GM18502 (cell line): ENCODE results near the gene KANSL3.

Source experiments
- ATAC-seq: cut with Tn5 transposase; IDR thresholded peaks from one replicate; pipeline ENCODE4 v1.9.1; 2021; ENCODE audit warnings: mild to moderate bottlenecking; ENCODE audit not compliant: unreplicated experiment, poor library complexity

Gene KANSL3

GRCh38 chr2:96616128-96616527, 22.0 kb downstream of the KANSL3 start:
- no peak for ATAC-seq

- no peak for ATAC-seq
Measured at GRCh38 chr2:96608469-96609455, 29.4 kb downstream of the KANSL3 start.

DNA sequence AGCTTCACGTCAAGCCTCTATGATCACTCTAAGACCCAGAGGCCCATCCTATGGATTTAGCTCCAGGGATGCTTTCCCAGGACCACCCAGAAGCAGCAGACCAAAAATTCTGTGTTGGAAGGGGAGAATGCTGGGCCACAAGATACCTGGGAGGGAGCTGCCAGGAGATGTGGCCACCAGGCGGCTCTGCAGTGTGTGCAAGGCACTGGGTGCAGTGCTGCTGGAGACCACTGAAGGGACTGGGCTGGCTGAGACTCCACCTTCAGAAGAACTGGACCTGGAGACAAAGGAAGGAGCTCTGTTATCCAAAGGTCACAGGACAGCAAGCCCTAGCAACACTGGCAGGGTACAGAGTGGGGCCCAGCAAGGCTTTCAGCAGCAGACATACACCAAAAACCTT, 34.0 kb downstream of the KANSL3 start:
- no peak for ATAC-seq

DNA sequence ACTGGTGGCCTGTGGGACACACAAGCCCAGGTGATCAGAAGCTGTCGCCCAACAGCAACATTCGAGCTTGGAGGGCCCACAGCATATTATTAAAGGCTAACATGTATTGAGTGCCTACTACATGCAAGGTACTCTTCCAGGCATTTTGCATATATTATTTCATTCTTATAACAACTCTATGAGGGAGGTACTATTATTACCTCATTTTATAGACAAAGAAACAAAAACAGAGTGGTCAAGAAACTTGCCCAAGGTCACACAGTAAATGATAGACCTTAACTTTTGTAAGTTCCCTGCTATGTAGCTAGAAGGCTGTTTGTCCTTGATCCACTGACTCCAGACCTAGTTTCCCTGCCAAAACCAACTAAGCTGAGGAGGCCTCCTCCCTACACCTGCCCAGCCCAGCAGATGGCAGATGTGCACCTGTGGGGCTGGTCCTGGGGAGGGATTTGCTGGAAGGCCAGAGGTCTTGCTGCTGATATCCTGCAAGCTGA, 35.7 kb downstream of the KANSL3 start:
- ATAC-seq, result no peak

DNA sequence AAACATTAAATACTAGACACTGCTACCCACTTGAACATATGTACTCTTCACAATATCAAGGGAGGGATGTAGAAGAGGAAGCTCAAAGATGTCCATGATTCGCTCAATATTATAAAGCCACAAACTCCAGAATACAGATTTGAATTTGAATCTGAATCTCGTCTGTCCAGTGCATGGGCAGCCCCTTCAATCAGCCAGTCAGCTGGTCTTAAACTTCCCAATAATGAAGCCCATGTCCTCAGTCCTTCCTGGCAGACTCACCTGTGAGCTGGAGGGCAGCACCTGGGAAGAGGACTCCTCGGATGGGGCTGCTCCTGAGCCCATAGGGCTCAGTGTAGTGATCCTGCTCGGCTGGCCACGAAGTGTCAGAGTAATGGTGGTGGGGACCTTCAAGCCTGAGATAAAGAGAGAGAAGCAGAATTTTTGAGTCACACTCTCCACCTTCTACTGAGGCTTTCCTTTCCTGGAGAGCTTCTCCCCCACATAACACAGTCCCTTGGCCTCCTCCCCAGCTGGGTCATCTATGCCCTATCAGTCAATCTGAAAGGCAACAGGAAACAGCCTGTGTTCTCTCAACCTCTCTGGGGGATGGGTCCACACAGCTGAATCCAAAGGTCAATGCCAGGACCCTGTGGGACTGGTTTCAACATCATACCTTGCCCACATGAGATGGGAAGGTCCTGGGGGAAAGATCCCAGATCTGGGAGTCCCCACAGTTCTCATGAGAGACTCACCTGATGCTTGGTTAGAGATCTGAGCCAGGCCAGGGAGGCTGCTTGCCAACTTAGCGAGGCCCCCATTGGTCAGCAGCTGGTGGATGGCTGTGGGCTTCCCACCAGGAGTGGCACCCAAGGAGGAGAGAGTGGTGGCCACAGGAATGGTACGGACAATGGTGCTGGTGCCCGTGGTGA, 36.5 kb downstream of the KANSL3 start:
- no peak for ATAC-seq

DNA sequence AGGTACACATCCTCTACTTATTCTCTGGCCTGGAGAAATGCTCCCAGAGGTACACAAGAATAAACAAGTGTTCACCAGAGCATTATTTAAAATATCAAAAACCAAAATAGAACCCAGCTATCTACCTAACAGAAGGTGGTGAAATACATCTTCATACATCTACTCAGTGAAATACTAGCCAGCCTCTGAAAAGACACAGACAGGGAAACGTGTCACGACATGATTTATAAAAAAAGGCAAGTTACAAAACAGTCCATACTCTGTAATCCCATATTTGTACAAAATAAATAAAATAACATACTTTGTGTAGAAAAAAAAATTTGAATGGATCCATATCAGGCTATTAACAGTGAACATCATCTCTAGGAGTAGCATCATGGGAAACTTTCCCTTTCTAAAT, 38.2 kb downstream of the KANSL3 start:
- ATAC-seq, result no peak

DNA sequence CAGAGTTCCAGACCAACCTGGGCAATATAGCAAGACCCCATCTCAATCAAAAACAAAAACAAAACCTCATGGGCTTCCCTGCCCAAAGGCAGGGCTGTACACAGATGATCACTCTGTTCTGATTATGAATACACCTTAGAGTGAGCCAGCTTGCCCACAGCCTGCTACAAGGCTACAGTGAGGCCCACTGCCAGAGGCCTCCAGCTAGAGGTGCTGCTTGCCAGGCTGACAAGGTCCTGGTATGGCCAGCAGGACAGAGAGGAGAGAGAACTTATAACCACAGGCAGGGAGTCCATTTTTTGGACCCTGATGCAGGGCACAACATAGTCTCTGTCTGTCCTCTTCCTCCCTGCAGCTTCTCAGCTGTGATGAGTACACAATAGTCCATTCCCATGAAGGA, 41.5 kb downstream of the KANSL3 start:
- ATAC-seq, result no peak

DNA sequence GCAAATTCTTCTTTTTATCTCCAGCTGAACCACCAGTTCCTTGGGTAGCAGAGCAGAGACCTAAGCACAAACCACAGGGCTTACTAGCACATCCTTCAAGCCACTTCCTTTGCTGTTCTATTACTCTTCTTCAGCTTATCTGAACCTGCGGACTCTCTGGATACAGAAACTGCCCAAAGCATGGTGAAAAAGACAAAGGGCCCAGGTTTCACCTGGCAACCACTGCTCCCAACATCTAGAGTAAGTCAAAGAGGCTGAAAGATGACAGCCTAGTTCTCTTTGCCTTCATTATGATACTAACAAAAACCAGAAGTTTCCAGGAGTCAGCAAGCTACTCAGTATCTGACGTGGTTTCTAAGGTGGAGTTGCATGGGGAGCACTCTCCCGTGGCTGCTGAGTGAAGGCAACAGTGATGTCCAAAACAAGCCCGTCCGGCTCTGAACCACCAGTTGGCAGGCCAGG, 43.4 kb downstream of the KANSL3 start:
- no peak for ATAC-seq

- ATAC-seq, result no peak
Measured at GRCh38 chr2:96594282-96594681, 43.8 kb downstream of the KANSL3 start.

DNA sequence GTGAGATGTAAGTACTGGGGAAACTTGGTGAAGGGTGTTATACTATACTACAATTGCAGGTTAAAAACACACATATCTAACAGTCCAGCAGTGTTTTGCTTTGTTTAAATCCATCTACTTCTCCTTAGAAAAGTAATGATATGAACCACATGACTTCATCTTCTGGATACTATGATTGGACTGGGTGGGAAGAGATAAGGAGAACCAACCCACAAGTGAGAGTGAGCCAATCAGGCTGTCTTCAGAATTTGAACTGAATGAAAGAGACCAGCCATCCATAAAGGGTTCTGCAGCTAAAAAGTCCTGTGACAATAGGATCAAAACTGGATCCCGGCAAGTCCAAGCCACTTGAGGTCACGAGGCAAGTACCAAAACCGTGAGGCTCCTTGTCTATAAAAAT, 46.6 kb downstream of the KANSL3 start:
- ATAC-seq, result no peak

- ATAC-seq, result no peak
Measured at GRCh38 chr2:96591054-96591453, 47.1 kb downstream of the KANSL3 start.

- ATAC-seq, result no peak
Measured at GRCh38 chr2:96587843-96588242, 50.3 kb downstream of the KANSL3 start.

DNA sequence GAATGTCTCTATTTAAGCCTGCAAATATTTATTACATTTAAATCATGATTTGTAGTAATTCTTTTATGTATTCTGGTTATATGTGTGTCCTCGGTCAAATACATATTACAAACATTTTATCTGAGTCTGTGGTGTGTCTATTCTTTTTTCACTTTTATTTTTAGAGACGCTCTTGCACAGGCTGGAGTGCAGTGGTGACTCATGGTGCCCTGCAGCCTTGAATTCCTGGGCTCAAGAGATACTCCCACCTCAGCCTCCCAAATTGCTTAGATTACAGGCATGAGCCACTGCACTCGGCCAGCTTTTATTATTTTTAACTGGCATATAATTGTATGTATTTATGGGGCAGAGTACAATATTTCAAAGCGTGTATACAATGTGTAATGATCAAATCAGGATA, 54.1 kb downstream of the KANSL3 start:
- ATAC-seq, result no peak

DNA sequence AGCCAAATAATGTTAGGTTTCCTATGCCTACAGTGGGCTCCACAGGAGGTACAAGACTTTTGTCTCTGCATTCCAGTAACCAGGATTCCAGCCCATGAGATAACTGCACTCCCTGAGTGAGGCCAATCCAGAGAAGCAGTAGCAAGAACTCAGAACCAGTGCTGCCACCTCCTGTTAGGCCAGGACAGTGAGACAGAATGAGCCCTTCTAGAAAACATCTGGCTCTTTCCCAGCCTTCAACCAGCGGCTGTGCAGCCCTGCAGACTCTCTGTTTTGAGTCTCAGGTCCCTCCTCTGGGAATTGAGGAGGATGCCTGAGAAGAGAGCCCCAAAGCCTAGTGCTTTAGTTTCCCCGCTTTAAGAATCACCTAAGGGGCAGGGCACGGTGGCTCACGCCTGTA, 57.3 kb downstream of the KANSL3 start:
- no peak for ATAC-seq

GRCh38 chr2:96579422-96579821, 58.7 kb downstream of the KANSL3 start:
- no peak for ATAC-seq

- ATAC-seq, result no peak
Measured at GRCh38 chr2:96578731-96579130, 59.4 kb downstream of the KANSL3 start.

DNA sequence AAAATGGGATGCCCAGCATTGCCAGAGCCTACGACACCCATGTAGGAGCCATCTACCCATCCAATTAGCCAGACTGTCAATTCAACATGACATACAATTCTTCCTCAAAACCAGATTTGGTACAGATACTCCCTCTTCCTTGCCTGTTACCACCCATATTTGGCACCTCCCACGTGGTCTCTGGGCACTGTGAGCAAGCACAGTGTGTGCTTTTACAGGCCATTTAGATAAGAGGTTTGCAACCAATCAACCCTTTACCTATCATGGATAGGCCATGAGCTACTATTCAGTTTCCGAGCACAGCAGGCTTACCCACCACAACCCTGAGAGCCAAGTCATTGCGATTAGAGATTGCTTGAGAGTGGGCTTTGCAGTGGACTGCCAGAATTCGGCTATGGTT, 60.6 kb downstream of the KANSL3 start:
- ATAC-seq, result no peak

GRCh38 chr2:96575785-96576456, 62.2 kb downstream of the KANSL3 start:
- no peak for ATAC-seq

- ATAC-seq, result no peak
Measured at GRCh38 chr2:96574364-96574763, 63.7 kb downstream of the KANSL3 start.

- ATAC-seq, result no peak
Measured at GRCh38 chr2:96568094-96568493, 70.0 kb downstream of the KANSL3 start.
